Measurements from ENCODE around the gene CD38. TPM values are rescaled to one million over a fixed set of nuclear protein-coding genes. Genes with fewer than 3 reads are reported as not detected.

CD38 gene
- polyA plus RNA-seq, 1 donor from 2014 or later = 0.21 TPM

DNA sequence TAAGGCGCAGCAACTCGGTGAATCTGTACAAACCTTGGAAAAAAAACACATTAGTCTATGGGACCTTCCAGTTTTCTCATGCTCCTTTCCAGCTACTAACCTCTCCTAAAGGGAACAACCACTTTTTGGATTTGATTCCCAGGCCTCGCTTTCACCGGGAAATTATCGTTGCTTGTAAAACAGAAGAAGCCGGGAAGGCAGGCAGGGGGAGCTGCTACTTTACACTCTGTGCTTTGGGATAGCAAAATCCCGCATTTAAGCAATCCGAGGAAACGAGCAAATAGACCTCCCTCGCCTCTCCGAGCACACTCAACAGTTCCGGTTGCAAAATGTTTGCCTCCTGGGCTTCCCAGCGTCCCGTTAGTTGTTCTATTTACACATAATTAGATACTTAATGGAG, 1.2 kb downstream of the CD38 start:
- no peaks in the 10 kb centered on the region for H4K20me1 ChIP-seq (ENCODE audit: insufficient read depth)
- no peak overlapping the region for H3K27ac ChIP-seq (ENCODE audit: low read length)
- H3K79me2 ChIP-seq (replicated peaks; ENCODE audit: insufficient read depth, low read length) = no peaks in the 10 kb centered on the region
- H2AFZ ChIP-seq (ENCODE audit: low read depth, low read length) = no peak overlapping the region
- H3K9ac ChIP-seq (ENCODE audit: low read length) = no peak overlapping the region
- H3K4me2 ChIP-seq (ENCODE audit: low read length) = peak overlapping the region; percentile 17
- no peaks in the 10 kb centered on the region for H3K9me3 ChIP-seq (ENCODE audit: low read length)
- H3K27me3 ChIP-seq (ENCODE audit: insufficient read depth, low read depth, low read length) = peaks cover 40% of the 10 kb centered on the region
- H3K36me3 ChIP-seq (ENCODE audit: insufficient read depth, low read length) = no peaks in the 10 kb centered on the region
- TF ChIP-seq, protein P1, sequence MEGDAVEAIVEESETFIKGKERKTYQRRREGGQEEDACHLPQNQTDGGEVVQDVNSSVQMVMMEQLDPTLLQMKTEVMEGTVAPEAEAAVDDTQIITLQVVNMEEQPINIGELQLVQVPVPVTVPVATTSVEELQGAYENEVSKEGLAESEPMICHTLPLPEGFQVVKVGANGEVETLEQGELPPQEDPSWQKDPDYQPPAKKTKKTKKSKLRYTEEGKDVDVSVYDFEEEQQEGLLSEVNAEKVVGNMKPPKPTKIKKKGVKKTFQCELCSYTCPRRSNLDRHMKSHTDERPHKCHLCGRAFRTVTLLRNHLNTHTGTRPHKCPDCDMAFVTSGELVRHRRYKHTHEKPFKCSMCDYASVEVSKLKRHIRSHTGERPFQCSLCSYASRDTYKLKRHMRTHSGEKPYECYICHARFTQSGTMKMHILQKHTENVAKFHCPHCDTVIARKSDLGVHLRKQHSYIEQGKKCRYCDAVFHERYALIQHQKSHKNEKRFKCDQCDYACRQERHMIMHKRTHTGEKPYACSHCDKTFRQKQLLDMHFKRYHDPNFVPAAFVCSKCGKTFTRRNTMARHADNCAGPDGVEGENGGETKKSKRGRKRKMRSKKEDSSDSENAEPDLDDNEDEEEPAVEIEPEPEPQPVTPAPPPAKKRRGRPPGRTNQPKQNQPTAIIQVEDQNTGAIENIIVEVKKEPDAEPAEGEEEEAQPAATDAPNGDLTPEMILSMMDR (IDR thresholded peaks at IDR 0.05; ENCODE audit: poor library complexity, severe bottlenecking) = no peak
- TF ChIP-seq EP300 (conservative IDR thresholded peaks at IDR 0.05; ENCODE audit: poor library complexity, severe bottlenecking) = no peak
- TF ChIP-seq, protein P2, sequence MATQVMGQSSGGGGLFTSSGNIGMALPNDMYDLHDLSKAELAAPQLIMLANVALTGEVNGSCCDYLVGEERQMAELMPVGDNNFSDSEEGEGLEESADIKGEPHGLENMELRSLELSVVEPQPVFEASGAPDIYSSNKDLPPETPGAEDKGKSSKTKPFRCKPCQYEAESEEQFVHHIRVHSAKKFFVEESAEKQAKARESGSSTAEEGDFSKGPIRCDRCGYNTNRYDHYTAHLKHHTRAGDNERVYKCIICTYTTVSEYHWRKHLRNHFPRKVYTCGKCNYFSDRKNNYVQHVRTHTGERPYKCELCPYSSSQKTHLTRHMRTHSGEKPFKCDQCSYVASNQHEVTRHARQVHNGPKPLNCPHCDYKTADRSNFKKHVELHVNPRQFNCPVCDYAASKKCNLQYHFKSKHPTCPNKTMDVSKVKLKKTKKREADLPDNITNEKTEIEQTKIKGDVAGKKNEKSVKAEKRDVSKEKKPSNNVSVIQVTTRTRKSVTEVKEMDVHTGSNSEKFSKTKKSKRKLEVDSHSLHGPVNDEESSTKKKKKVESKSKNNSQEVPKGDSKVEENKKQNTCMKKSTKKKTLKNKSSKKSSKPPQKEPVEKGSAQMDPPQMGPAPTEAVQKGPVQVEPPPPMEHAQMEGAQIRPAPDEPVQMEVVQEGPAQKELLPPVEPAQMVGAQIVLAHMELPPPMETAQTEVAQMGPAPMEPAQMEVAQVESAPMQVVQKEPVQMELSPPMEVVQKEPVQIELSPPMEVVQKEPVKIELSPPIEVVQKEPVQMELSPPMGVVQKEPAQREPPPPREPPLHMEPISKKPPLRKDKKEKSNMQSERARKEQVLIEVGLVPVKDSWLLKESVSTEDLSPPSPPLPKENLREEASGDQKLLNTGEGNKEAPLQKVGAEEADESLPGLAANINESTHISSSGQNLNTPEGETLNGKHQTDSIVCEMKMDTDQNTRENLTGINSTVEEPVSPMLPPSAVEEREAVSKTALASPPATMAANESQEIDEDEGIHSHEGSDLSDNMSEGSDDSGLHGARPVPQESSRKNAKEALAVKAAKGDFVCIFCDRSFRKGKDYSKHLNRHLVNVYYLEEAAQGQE (IDR thresholded peaks at IDR 0.05; ENCODE audit: borderline replicate concordance) = no peak
- TF ChIP-seq TAF1 (IDR thresholded peaks at IDR 0.05; ENCODE audit: low read depth) = no peak
- TF ChIP-seq RAD21 (conservative IDR thresholded peaks at IDR 0.05) = no peak
- no peak for TF ChIP-seq POLR2AphosphoS5 (IDR thresholded peaks at IDR 0.05)
- no peak for TF ChIP-seq MXI1 (conservative IDR thresholded peaks at IDR 0.05; ENCODE audit: poor library complexity, severe bottlenecking)
- no peak for TF ChIP-seq SMC3 (conservative IDR thresholded peaks at IDR 0.05; ENCODE audit: poor library complexity)
- no peak for TF ChIP-seq EZH2 (IDR thresholded peaks at IDR 0.05; ENCODE audit: borderline replicate concordance, insufficient read depth, low read length, poor library complexity, severe bottlenecking)
- no peaks in the 10 kb centered on the region for H3F3A ChIP-seq (ENCODE audit: insufficient read depth, low read length, poor library complexity, severe bottlenecking)
- H3K4me3 ChIP-seq (ENCODE audit: low read length) = peak overlapping the region; percentile 65
- H3K9me2 ChIP-seq (ENCODE audit: insufficient read depth, low read length) = no peaks in the 10 kb centered on the region

DNA sequence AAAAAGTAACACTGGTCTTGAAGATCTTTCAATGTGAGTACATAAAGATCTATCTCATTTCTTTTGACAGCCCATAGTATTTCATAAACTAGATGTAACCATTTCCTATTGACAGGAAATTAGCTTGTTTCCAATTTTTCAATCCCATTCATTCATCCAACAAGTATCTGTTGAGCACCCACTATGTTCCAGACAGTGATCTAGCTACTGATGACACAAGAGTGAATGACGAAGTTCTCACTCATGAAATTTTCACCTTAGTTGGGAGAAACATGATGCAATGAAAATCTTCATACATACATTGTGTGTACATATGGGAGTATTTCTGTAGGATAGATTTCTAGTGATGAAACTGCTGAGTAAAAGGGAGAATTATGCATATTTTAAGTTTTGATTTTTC, 1.7 kb downstream of the CD38 start:
- TF ChIP-seq EZH2 (IDR thresholded peaks at IDR 0.05; ENCODE audit: borderline replicate concordance, insufficient read depth, low read length, poor library complexity, severe bottlenecking) = no peak
- no peak for TF ChIP-seq SMC3 (conservative IDR thresholded peaks at IDR 0.05; ENCODE audit: poor library complexity)
- TF ChIP-seq MXI1 (conservative IDR thresholded peaks at IDR 0.05; ENCODE audit: poor library complexity, severe bottlenecking) = no peak
- TF ChIP-seq POLR2AphosphoS5 (IDR thresholded peaks at IDR 0.05) = no peak
- TF ChIP-seq, protein P1 (IDR thresholded peaks at IDR 0.05; ENCODE audit: poor library complexity, severe bottlenecking) = no peak
- no peak for TF ChIP-seq EP300 (conservative IDR thresholded peaks at IDR 0.05; ENCODE audit: poor library complexity, severe bottlenecking)
- no peak for TF ChIP-seq RAD21 (conservative IDR thresholded peaks at IDR 0.05)
- H3F3A ChIP-seq (ENCODE audit: insufficient read depth, low read length, poor library complexity, severe bottlenecking) = no peaks in the 10 kb centered on the region
- no peaks in the 10 kb centered on the region for H3K9me2 ChIP-seq (ENCODE audit: insufficient read depth, low read length)
- no peaks in the 10 kb centered on the region for H4K20me1 ChIP-seq (ENCODE audit: insufficient read depth)
- H3K4me3 ChIP-seq (ENCODE audit: low read length) = peak overlapping the region; percentile 65
- H3K9me3 ChIP-seq (ENCODE audit: low read length) = no peaks in the 10 kb centered on the region
- no peak overlapping the region for H3K27ac ChIP-seq (ENCODE audit: low read length)
- H3K27me3 ChIP-seq (ENCODE audit: insufficient read depth, low read depth, low read length) = peaks cover 40% of the 10 kb centered on the region
- H3K36me3 ChIP-seq (ENCODE audit: insufficient read depth, low read length) = no peaks in the 10 kb centered on the region
- H3K79me2 ChIP-seq (replicated peaks; ENCODE audit: insufficient read depth, low read length) = no peaks in the 10 kb centered on the region
- H3K4me2 ChIP-seq (ENCODE audit: low read length) = no peak overlapping the region
- H2AFZ ChIP-seq (ENCODE audit: low read depth, low read length) = no peak overlapping the region
- H3K9ac ChIP-seq (ENCODE audit: low read length) = no peak overlapping the region

Measured in neural cell (in vitro differentiated cells).